Breast epithelium (tissue), 3 donors: ENCODE measurements around the gene TMEM132D.

ENCODE experiments used
- CTCF ChIP-seq, 3 donors: fragments of 450-650 bp; IDR thresholded peaks; one replicate each; pipeline ENCODE4 v1.5.1; 2016 to 2017; ENCODE audit warnings: antibody characterized with exemption in 3 of 3, mild to moderate bottlenecking in 3 of 3, moderate library complexity in 3 of 3
- POLR2A ChIP-seq: fragments of 450-650 bp; IDR thresholded peaks from one replicate; pipeline ENCODE4 v1.6.1; 2016; ENCODE audit warnings: antibody characterized with exemption, mild to moderate bottlenecking, moderate library complexity
- POLR2AphosphoS5 ChIP-seq, 3 donors: sonication (generic); formaldehyde crosslinking; IDR thresholded peaks; one replicate each; pipeline ENCODE4 v1.6.1; 2017; ENCODE audit warnings: antibody characterized with exemption in 3 of 3

GRCh38 chr12:129848876-129849275 is 54.9 kb downstream of the TMEM132D start:
- TF ChIP-seq CTCF (IDR thresholded peaks at IDR 0.05), result no peak
- TF ChIP-seq POLR2AphosphoS5 (IDR thresholded peaks at IDR 0.05), result no peak
- no peak for TF ChIP-seq POLR2A
